Measurements from ENCODE around the gene ADH4.

DNA sequence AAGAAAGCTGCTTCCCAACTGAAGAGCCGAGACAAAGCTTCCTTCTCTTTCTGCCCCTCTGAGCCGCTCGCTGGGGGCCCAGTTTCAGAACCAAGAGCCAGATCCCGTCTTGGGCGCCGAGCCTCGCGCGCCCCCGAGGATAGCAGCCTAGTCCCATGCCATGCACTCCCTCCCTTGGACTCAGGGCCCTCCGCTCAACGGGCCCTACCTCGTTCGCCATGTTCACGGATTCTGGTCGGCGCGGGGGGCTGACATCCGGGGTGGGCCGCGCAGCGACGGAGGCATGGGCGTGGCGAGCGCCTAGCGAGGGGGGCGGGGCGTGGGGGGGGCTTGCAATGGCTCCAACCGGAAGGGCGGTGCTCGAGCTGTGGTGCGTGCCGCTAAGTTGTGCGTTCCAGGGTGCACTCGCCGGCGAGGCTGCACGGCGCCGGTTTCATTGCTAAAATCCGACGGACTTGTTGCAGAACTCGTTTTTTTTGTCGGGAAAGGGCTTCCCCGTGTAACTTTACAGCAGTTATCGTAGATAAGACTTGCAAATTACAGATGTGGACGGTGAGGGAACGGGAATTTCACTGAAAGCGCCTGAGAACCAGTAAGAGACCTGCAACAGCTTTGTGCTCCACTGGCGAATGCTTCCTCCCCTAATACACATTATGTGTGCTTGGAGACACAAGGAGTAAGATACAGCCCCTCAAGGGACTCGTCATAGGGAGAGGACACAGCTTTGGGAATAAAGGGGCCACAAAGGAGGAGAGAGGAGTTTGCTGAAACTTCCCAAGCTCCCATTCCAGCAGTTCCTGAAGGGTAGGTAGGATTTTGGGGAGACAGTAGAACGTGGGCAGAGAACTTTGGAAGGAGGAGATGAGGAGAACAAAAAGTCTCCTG lies 55.4 kb downstream of the ADH4 start, which contains the start of gene ADH5:
- TF ChIP-seq KLF16 (IDR thresholded peaks at IDR 0.05), result no peak
- no peak for TF ChIP-seq FOSL1 (tag; conservative IDR thresholded peaks at IDR 0.05)
- no peak for TF ChIP-seq ELF2 (CRISPR knock-in tag; IDR thresholded peaks at IDR 0.05)
- TF ChIP-seq CHCHD3 (CRISPR knock-in tag; IDR thresholded peaks at IDR 0.05), result no peak
- no peak for TF ChIP-seq POU5F1 (IDR thresholded peaks at IDR 0.05; ENCODE audit: borderline replicate concordance, low read depth, low read length, partially characterized antibody)
- TF ChIP-seq, protein P1, sequence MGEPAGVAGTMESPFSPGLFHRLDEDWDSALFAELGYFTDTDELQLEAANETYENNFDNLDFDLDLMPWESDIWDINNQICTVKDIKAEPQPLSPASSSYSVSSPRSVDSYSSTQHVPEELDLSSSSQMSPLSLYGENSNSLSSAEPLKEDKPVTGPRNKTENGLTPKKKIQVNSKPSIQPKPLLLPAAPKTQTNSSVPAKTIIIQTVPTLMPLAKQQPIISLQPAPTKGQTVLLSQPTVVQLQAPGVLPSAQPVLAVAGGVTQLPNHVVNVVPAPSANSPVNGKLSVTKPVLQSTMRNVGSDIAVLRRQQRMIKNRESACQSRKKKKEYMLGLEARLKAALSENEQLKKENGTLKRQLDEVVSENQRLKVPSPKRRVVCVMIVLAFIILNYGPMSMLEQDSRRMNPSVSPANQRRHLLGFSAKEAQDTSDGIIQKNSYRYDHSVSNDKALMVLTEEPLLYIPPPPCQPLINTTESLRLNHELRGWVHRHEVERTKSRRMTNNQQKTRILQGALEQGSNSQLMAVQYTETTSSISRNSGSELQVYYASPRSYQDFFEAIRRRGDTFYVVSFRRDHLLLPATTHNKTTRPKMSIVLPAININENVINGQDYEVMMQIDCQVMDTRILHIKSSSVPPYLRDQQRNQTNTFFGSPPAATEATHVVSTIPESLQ (CRISPR knock-in tag; IDR thresholded peaks at IDR 0.05), result no peak
- TF ChIP-seq RAD21 (CRISPR knock-in tag; conservative IDR thresholded peaks at IDR 0.05 in 1 of 2, IDR thresholded peaks at IDR 0.05 in 1 of 2), result no peak

Data from K562 (cell line).